ENCODE results near the gene PPP1R37.
A peak's percentile ranks its signal among the peaks of the same experiment; 100 is the strongest.

The PPP1R37 gene

GRCh38 chr19:45161738-45162607 is 69.0 kb downstream of the PPP1R37 start (continued):
- TF ChIP-seq ZFHX2 (tag by site-specific recombination; conservative IDR thresholded peaks at IDR 0.05): 0 out of 2 replicates have a peak, but pooled peaks have one; percentile 6

GRCh38 chr19:45162608-45163143 is 69.7 kb downstream of the PPP1R37 start:
- Histone ChIP-seq H3K4me3 (ENCODE audit: low read depth, low read length) (no peak overlapping the region), H3K36me3 (ENCODE audit: control insufficient read depth in 2 of 2, insufficient read depth in 1 of 2, low read length in 2 of 2) (no peaks in the 10 kb centered on the region), H3K27ac (ENCODE audit: extremely low read depth, low read depth, low read length) (no peak overlapping the region; the same call in 1 of the 2 replicates), H3K9me3 (ENCODE audit: control insufficient read depth, insufficient read depth, low read depth, low read length) (no peaks in the 10 kb centered on the region), H3K4me1 (ENCODE audit: control insufficient read depth, insufficient read depth, low read length) (no peaks in the 10 kb centered on the region)
- TF ChIP-seq ZNF664 (tag by site-specific recombination; IDR thresholded peaks at IDR 0.05): peak; percentile 91
- no peak for TF ChIP-seq ZNF174 (tag by site-specific recombination; IDR thresholded peaks at IDR 0.05)
- TF ChIP-seq ZNF792 (tag by site-specific recombination; IDR thresholded peaks at IDR 0.05): no peak
- no peak for TF ChIP-seq ZNF488 (tag by site-specific recombination; IDR thresholded peaks at IDR 0.05)
- no peak for TF ChIP-seq REPIN1 (tag by site-specific recombination; IDR thresholded peaks at IDR 0.05; ENCODE audit: low read depth)
- no peak for TF ChIP-seq ZNF548 (tag by site-specific recombination; IDR thresholded peaks at IDR 0.05)
- CTCF ChIA-PET: interaction anchor here (0.9 kb wide), 1 partner anchor 164 kb away, joined by 3 read pairs; no protein-coding TSS in a partner anchor
- POLR2A ChIA-PET: no interaction called here

- Histone ChIP-seq H3K4me1 (ENCODE audit: control insufficient read depth, insufficient read depth, low read length) (no peaks in the 10 kb centered on the region), H3K4me3 (ENCODE audit: low read depth, low read length) (no peak overlapping the region), H3K36me3 (ENCODE audit: control insufficient read depth in 2 of 2, insufficient read depth in 1 of 2, low read length in 2 of 2) (no peaks in the 10 kb centered on the region), H3K9me3 (ENCODE audit: control insufficient read depth, insufficient read depth, low read depth, low read length) (no peaks in the 10 kb centered on the region), H3K27ac (ENCODE audit: extremely low read depth, low read depth, low read length) (no peak overlapping the region; the same call in 1 of the 2 replicates)
- TF ChIP-seq ZNF600 (tag by site-specific recombination; IDR thresholded peaks at IDR 0.05): no peak
- no peak for TF ChIP-seq ZNF654 (tag by site-specific recombination; IDR thresholded peaks at IDR 0.05; ENCODE audit: low read depth)
- TF ChIP-seq ZBTB6 (tag by site-specific recombination; IDR thresholded peaks at IDR 0.05): no peak
- TF ChIP-seq ZNF664 (tag by site-specific recombination; IDR thresholded peaks at IDR 0.05): no peak
- no peak for TF ChIP-seq KLF9 (tag by site-specific recombination; IDR thresholded peaks at IDR 0.05; ENCODE audit: low read depth)
- no peak for TF ChIP-seq KLF8 (tag by site-specific recombination; IDR thresholded peaks at IDR 0.05)
- TF ChIP-seq SP3 (tag by site-specific recombination; IDR thresholded peaks at IDR 0.05): no peak
- no peak for TF ChIP-seq BCL11A (tag by site-specific recombination; IDR thresholded peaks at IDR 0.05; ENCODE audit: low read depth)
- no peak for TF ChIP-seq ZNF157 (tag by site-specific recombination; IDR thresholded peaks at IDR 0.05)
- no peak for TF ChIP-seq ZBTB11 (tag by site-specific recombination; conservative IDR thresholded peaks at IDR 0.05; ENCODE audit: low read depth)
- ChIA-PET CTCF (no interaction called here), POLR2A (no interaction called here)
Observed at GRCh38 chr19:45163156-45163555, 70.2 kb downstream of the PPP1R37 start.

Measured in HEK293 (cell line).